ENCODE data around the gene SGTA. TPM values are rescaled to one million over a fixed set of nuclear protein-coding genes. Genes with fewer than 3 reads are reported as not detected.

The SGTA gene
- total and polyA plus RNA-seq, 2 of the 13 experiments (the other 11 are each of a cell fraction or from before 2014, with no cell fraction given) = 43.9 to 47.4 TPM

DNA sequence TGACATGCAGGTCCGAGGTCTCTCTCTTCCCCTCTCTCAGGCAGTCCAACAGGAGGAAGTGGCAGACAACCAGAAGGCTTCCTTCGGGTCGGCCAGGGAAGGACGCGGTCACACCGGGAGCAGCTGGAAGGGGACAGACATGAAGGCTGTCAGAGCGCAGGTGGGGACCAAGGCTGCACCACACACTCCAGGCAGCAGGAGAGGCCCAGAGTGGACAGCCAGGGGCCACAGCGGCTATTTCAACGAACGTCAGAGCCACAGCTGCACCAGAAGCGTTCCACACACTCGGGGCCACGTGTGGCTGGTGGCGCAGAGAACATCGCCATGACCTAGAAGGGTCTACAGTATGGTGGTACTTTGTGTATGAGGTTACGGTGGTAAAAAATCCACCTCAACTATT is 27.3 kb downstream of the SGTA start:
- Histone ChIP-seq H3K27ac (ENCODE audit: extremely low read length, insufficient read depth, low read length) (no peak overlapping the region), H2AFZ (ENCODE audit: low read length) (no peak overlapping the region), H3K79me2 (ENCODE audit: insufficient read depth, low read length) (no peaks in the 10 kb centered on the region), H3K4me2 (ENCODE audit: low read depth, low read length) (no peak overlapping the region), H4K20me1 (ENCODE audit: insufficient read depth, low read length) (no peaks in the 10 kb centered on the region), H3K9me3 (ENCODE audit: low read length) (no peaks in the 10 kb centered on the region), H3K4me1 (ENCODE audit: insufficient read depth, low read length) (no peaks in the 10 kb centered on the region), H3K36me3 (replicated peaks in 1 of 2; ENCODE audit: control insufficient read depth in 1 of 2, insufficient read depth in 2 of 2, low read length in 2 of 2) (peaks cover 22 to 35% of the 10 kb centered on the region in 2 experiments; a peak in 4 of 5 replicates), H3K9ac (ENCODE audit: insufficient read depth, low read depth, low read length) (no peak overlapping the region), H3K27me3 (ENCODE audit: control insufficient read depth in 1 of 2, insufficient read depth in 2 of 2, low read length in 2 of 2) (no peaks in the 10 kb centered on the region), H3K4me3 (replicated peaks in 1 of 3; ENCODE audit: insufficient read depth in 1 of 3, low read depth in 2 of 3, low read length in 3 of 3) (no peak overlapping the region)
- no peak for FAIRE-seq
- ATAC-seq = no peak
- intact Hi-C loops (cut with micrococcal nuclease; ENCODE audit: unreplicated experiment) (no loop called here), in situ Hi-C loops (cut with HindIII; ENCODE audit: extremely low pct_ligation_motif_present, low pct_unique_long_range_greater_than_20kb) (no loop called here)
- ChIA-PET CTCF (ENCODE audit: low intra/inter-chr PET ratio, low total read pairs) (no interaction called here), POLR2A (no interaction called here)
- WGBS (ENCODE audit: low lambda C conversion rate) = 96% methylated on average over 16 of the region's 16 CpGs
- TF ChIP-seq HNF4G (IDR thresholded peaks at IDR 0.05; ENCODE audit: borderline replicate concordance, low read depth, low read length) (no peak), HNF4G (CRISPR knock-in tag; IDR thresholded peaks at IDR 0.05; ENCODE audit: borderline replicate concordance, low read depth) (no peak), IRF2 (CRISPR knock-in tag; IDR thresholded peaks at IDR 0.05) (no peak), SNRNP70 (IDR thresholded peaks at IDR 0.05; ENCODE audit: low read depth, low read length) (no peak), ZNF264 (CRISPR knock-in tag; IDR thresholded peaks at IDR 0.05) (no peak), ZNF441 (CRISPR knock-in tag; IDR thresholded peaks at IDR 0.05; ENCODE audit: borderline replicate concordance) (no peak), KMT2B (CRISPR knock-in tag; IDR thresholded peaks at IDR 0.05) (no peak), ZNF232 (CRISPR knock-in tag; IDR thresholded peaks at IDR 0.05; ENCODE audit: borderline replicate concordance) (no peak), ZNF839 (CRISPR knock-in tag; IDR thresholded peaks at IDR 0.05; ENCODE audit: borderline replicate concordance) (no peak)
- TF ChIP-seq, protein P1, sequence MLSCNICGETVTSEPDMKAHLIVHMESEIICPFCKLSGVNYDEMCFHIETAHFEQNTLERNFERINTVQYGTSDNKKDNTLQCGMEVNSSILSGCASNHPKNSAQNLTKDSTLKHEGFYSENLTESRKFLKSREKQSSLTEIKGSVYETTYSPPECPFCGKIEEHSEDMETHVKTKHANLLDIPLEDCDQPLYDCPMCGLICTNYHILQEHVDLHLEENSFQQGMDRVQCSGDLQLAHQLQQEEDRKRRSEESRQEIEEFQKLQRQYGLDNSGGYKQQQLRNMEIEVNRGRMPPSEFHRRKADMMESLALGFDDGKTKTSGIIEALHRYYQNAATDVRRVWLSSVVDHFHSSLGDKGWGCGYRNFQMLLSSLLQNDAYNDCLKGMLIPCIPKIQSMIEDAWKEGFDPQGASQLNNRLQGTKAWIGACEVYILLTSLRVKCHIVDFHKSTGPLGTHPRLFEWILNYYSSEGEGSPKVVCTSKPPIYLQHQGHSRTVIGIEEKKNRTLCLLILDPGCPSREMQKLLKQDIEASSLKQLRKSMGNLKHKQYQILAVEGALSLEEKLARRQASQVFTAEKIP (CRISPR knock-in tag; IDR thresholded peaks at IDR 0.05; ENCODE audit: borderline replicate concordance) = no peak
- no peak for DNase-seq (ENCODE audit: low spot score)
- BruUV-seq (replicated peaks) = no TSS peak

Measured in HepG2 (cell line).